K562 (cell line): ENCODE measurements around the gene HIVEP1. TPM values are rescaled to one million over a fixed set of nuclear protein-coding genes. Genes with fewer than 3 reads are reported as not detected.

ENCODE experiments used
- CBX3 ChIP-seq, 2 experiments: IDR thresholded peaks; 1 replicate in 1 of 2; 2 replicates in 1 of 2; pipeline ENCODE4 v1.6.1; 2012; ENCODE audit warnings: inconsistent platforms in 2 of 2, low read length in 2 of 2, borderline replicate concordance in 1 of 2, control low read depth in 1 of 2
- CEBPG ChIP-seq, 3 experiments: fragments of 200-800 bp in 1 of 3; sonication (Bioruptor generic) in 1 of 3; sonication (generic) in 1 of 3; formaldehyde crosslinking in 1 of 3; IDR thresholded peaks in 2 of 3; conservative IDR thresholded peaks in 1 of 3; 2 replicates each; pipeline versions ENCODE4 v1.6.1 to v1.8.0; 2016 to 2022; ENCODE audit warnings: missing compliant biosample characterization in 2 of 3, missing genetic modification characterization in 2 of 3, mild to moderate bottlenecking in 1 of 3, missing genetic modification reagents in 1 of 3
- CXXC5 ChIP-seq: fragments of 250-450 bp; sonication (Bioruptor Pico); IDR thresholded peaks from 2 replicates; pipeline ENCODE4 v1.8.0; 2022; ENCODE audit warnings: inconsistent platforms, mild to moderate bottlenecking, moderate library complexity
- ELF1 ChIP-seq: fragments of 200-800 bp; sonication (Bioruptor generic); IDR thresholded peaks from 2 replicates; pipeline ENCODE4 v1.6.1; 2016; ENCODE audit warnings: missing genetic modification characterization, missing compliant biosample characterization
- ETV1 ChIP-seq: fragments of 450-650 bp; conservative IDR thresholded peaks from 2 replicates; pipeline ENCODE4 v1.6.1; 2016; ENCODE audit warnings: missing genetic modification characterization, control low read depth, low read depth, missing compliant biosample characterization
- FOXM1 ChIP-seq, 2 experiments: fragments of 450-650 bp in 1 of 2; sonication (generic) in 1 of 2; formaldehyde crosslinking in 1 of 2; IDR thresholded peaks; 2 replicates each; pipeline versions ENCODE4 v1.6.1 to v1.9.0; 2017 to 2022; ENCODE audit warnings: low read depth in 2 of 2, mild to moderate bottlenecking in 2 of 2, missing genetic modification reagents in 1 of 2, moderate library complexity in 1 of 2
- GABPB1 ChIP-seq: sonication (generic); formaldehyde crosslinking; IDR thresholded peaks from 2 replicates; pipeline ENCODE4 v1.8.0; 2022; ENCODE audit warnings: mild to moderate bottlenecking, missing genetic modification reagents
- KDM1A ChIP-seq, 2 experiments: fragments of 450-650 bp; IDR thresholded peaks; 2 replicates each; pipeline ENCODE4 v1.6.1; 2016; ENCODE audit warnings: mild to moderate bottlenecking in 2 of 2
- MYNN ChIP-seq, 2 experiments: sonication (generic); formaldehyde crosslinking in 1 of 2; IDR thresholded peaks; 2 replicates each; pipeline versions ENCODE4 v1.5.0 to v1.6.1; 2016 to 2020; ENCODE audit warnings: antibody characterized with exemption in 1 of 2, missing genetic modification reagents in 1 of 2
- NCOA1 ChIP-seq: fragments of 450-650 bp; IDR thresholded peaks from 2 replicates; pipeline ENCODE4 v1.6.1; 2016; ENCODE audit warnings: low read depth
- SMAD4 ChIP-seq: fragments of 250-450 bp; sonication (Bioruptor Pico); conservative IDR thresholded peaks from 2 replicates; pipeline ENCODE4 v1.8.0; 2021; ENCODE audit warnings: inconsistent platforms, mild to moderate bottlenecking, moderate library complexity
- TCF3 ChIP-seq: sonication (generic); formaldehyde crosslinking; IDR thresholded peaks from 2 replicates; pipeline ENCODE4 v1.4.0; 2020; ENCODE audit warnings: mild to moderate bottlenecking, missing genetic modification reagents
- XRCC4 ChIP-seq: IDR thresholded peaks from one replicate; pipeline ENCODE4 v1.6.1; 2011; ENCODE audit not compliant: insufficient read depth, insufficient read length; ENCODE audit errors: extremely low read depth
- ZNF212 ChIP-seq: fragments of 450-650 bp; formaldehyde crosslinking; IDR thresholded peaks from 2 replicates; pipeline ENCODE4 v1.4.0; 2020; ENCODE audit warnings: mild to moderate bottlenecking
- polyA plus RNA-seq, 8 experiments: library from polyadenylated mRNA; depleted of rRNA in 4 of 8; stranded (reverse) in 5 of 8; unstranded in 3 of 8; fragments of >200 nt; fragmentation: Nextera tagmentation in 2 of 8; fragmentation: Illumina TruSeq in 1 of 8; extraction: Ambion mirVana in 2 of 8; extraction: Trizol in 1 of 8; gene quantifications; 2 replicates each; pipeline versions ENCODE4 v1.2.1 to v1.2.3, GENCODE V29; 2011 to 2014; ENCODE audit warnings: inconsistent platforms in 1 of 8, missing spikeins in 1 of 8
- total RNA-seq, 7 experiments: library from RNA; depleted of rRNA in 6 of 7; stranded (reverse); fragments of >200 nt in 6 of 7; fragmentation: Illumina TruSeq in 2 of 7; extraction: Trizol in 2 of 7; gene quantifications; 2 replicates each; pipeline versions ENCODE4 v1.2.1 to v1.2.3, GENCODE V29; 2011 to 2021; ENCODE audit warnings: low replicate concordance in 1 of 7
- TF ChIP-seq, protein P1 (sequence below), 2 experiments: fragments of 450-650 bp in 1 of 2; sonication (generic) in 1 of 2; formaldehyde crosslinking in 1 of 2; IDR thresholded peaks; 2 replicates each; pipeline versions ENCODE4 v1.7.1 to v1.9.0; 2016 to 2022; ENCODE audit warnings: inconsistent platforms in 1 of 2, mild to moderate bottlenecking in 1 of 2, missing genetic modification reagents in 1 of 2
- TF ChIP-seq, protein P2 (sequence below): IDR thresholded peaks from 2 replicates; pipeline ENCODE4 v1.6.1; 2014; ENCODE audit warnings: antibody characterized with exemption

HIVEP1 gene
- total and polyA plus RNA-seq, 9 of the 15 experiments (the other 6 are each of a cell fraction or from before 2014, with no cell fraction given): 6.0 to 33.3 (median 21.7) TPM

DNA sequence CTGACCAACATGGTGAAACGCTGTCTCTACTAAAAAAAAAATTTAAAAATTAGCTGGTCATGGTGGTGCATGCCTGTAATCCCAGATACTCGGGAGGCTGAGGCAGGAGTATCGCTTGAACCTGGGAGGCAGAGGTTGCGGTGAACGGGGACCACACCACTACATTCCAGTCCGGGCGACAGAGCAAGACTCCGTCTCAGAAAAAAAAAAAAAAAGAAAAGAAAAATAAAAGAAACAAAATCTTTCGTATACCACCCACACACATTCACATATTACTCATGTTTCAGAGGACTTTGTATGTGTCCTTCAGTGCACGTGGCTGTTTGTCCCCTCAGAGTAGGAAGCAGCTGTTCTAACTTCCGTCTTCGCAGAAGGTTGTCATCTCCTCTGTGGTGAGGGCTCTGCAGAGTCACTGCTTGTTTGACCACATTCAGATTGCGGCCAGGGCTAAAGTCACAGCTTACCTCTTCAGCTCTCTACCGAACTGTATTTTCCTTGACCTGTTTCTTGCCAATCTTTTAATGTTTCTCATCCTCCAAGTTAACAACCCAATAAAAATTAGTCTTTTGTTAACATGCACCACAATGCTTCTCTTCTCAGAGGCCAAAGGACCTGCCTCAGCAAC is 36.6 kb upstream of the HIVEP1 start (continued):
- TF ChIP-seq, protein P1, sequence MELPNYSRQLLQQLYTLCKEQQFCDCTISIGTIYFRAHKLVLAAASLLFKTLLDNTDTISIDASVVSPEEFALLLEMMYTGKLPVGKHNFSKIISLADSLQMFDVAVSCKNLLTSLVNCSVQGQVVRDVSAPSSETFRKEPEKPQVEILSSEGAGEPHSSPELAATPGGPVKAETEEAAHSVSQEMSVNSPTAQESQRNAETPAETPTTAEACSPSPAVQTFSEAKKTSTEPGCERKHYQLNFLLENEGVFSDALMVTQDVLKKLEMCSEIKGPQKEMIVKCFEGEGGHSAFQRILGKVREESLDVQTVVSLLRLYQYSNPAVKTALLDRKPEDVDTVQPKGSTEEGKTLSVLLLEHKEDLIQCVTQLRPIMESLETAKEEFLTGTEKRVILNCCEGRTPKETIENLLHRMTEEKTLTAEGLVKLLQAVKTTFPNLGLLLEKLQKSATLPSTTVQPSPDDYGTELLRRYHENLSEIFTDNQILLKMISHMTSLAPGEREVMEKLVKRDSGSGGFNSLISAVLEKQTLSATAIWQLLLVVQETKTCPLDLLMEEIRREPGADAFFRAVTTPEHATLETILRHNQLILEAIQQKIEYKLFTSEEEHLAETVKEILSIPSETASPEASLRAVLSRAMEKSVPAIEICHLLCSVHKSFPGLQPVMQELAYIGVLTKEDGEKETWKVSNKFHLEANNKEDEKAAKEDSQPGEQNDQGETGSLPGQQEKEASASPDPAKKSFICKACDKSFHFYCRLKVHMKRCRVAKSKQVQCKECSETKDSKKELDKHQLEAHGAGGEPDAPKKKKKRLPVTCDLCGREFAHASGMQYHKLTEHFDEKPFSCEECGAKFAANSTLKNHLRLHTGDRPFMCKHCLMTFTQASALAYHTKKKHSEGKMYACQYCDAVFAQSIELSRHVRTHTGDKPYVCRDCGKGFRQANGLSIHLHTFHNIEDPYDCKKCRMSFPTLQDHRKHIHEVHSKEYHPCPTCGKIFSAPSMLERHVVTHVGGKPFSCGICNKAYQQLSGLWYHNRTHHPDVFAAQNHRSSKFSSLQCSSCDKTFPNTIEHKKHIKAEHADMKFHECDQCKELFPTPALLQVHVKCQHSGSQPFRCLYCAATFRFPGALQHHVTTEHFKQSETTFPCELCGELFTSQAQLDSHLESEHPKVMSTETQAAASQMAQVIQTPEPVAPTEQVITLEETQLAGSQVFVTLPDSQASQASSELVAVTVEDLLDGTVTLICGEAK (IDR thresholded peaks at IDR 0.05): peak; percentile 63; the same call in 1 of the 2 replicates
- TF ChIP-seq, protein P1 (CRISPR knock-in tag; IDR thresholded peaks at IDR 0.05): no peak
- no peak for TF ChIP-seq FOXM1 (IDR thresholded peaks at IDR 0.05; ENCODE audit: low read depth)
- TF ChIP-seq FOXM1 (CRISPR knock-in tag; IDR thresholded peaks at IDR 0.05; ENCODE audit: low read depth): no peak
- TF ChIP-seq GABPB1 (CRISPR knock-in tag): peak; percentile 46; the same call in 1 of the 2 replicates
- TF ChIP-seq, protein P2, sequence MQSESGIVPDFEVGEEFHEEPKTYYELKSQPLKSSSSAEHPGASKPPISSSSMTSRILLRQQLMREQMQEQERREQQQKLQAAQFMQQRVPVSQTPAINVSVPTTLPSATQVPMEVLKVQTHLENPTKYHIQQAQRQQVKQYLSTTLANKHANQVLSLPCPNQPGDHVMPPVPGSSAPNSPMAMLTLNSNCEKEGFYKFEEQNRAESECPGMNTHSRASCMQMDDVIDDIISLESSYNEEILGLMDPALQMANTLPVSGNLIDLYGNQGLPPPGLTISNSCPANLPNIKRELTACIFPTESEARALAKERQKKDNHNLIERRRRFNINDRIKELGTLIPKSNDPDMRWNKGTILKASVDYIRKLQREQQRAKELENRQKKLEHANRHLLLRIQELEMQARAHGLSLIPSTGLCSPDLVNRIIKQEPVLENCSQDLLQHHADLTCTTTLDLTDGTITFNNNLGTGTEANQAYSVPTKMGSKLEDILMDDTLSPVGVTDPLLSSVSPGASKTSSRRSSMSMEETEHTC: 0 out of 2 replicates have a peak, but pooled peaks have one; percentile 17
- 0 out of 2 replicates have a peak, but pooled peaks have one; percentile 5 for TF ChIP-seq ZNF212 (CRISPR knock-in tag)
- TF ChIP-seq KDM1A (IDR thresholded peaks at IDR 0.05): 0 out of 4 replicates have a peak, but pooled peaks of 1 of the 2 experiments have one; percentile 23
- TF ChIP-seq CEBPG (CRISPR knock-in tag; IDR thresholded peaks at IDR 0.05): no peak
- TF ChIP-seq CEBPG (tag; conservative IDR thresholded peaks at IDR 0.05 in 1 of 2, IDR thresholded peaks at IDR 0.05 in 1 of 2): no peak
- 0 out of 2 replicates have a peak, but pooled peaks have one; percentile 24 for TF ChIP-seq CXXC5
- 0 out of 2 replicates have a peak, but pooled peaks have one; percentile 17 for TF ChIP-seq TCF3
- peak; percentile 47; the same call in 1 of the 2 replicates for TF ChIP-seq ELF1 (tag)
- TF ChIP-seq XRCC4: no peak
- peak; percentile 54; the same call in 1 of the 2 replicates for TF ChIP-seq ETV1 (tag)
- TF ChIP-seq MYNN (IDR thresholded peaks at IDR 0.05): no peak
- no peak for TF ChIP-seq MYNN (CRISPR knock-in tag; IDR thresholded peaks at IDR 0.05)
- TF ChIP-seq SMAD4 (CRISPR knock-in tag): peak; percentile 52; the same call in 1 of the 2 replicates
- TF ChIP-seq NCOA1: no peak
- peak in 1 of 2 experiments; percentile 78; a peak in 1 of 3 replicates for TF ChIP-seq CBX3 (IDR thresholded peaks at IDR 0.05; ENCODE audit: borderline replicate concordance in 1 of 2, low read length in 2 of 2)
